GM23338 (cell line): Measurements from ENCODE around the gene PCYT1A. TPM values are rescaled to one million over a fixed set of nuclear protein-coding genes. Genes with fewer than 3 reads are reported as not detected.

ENCODE experiments used
- ATAC-seq: fragments of 200-7000 bp; cut with Tn5 transposase; 3 replicates; pipeline ENCODE4 v1.9.1; 2020
- DNase-seq: peaks from one replicate; pipeline ENCODE4 v3.0.0-alpha.2; 2015; ENCODE audit warnings: low spot score
- H2AFZ ChIP-seq: fragments of 200-600 bp; sonication (generic); 2 replicates; pipeline ENCODE4 v1.8.0; 2016; ENCODE audit warnings: antibody characterized with exemption, mild to moderate bottlenecking, moderate library complexity
- H3F3A ChIP-seq: fragments of 200-600 bp; sonication (generic); replicated peaks from 2 replicates; pipeline ENCODE4 v1.8.0; 2017; ENCODE audit warnings: antibody characterized with exemption, mixed run types, low read depth
- H3K27ac ChIP-seq: fragments of 200-600 bp; sonication (generic); 2 replicates; pipeline ENCODE4 v1.6.1; 2016; ENCODE audit warnings: low read depth
- H3K27me3 ChIP-seq: fragments of 200-600 bp; sonication (generic); 2 replicates; pipeline ENCODE4 v1.8.0; 2016; ENCODE audit warnings: mild to moderate bottlenecking, mixed run types, moderate library complexity; ENCODE audit not compliant: insufficient read depth
- H3K36me3 ChIP-seq: fragments of 200-600 bp; sonication (generic); 2 replicates; pipeline ENCODE4 v1.8.0; 2016; ENCODE audit warnings: mild to moderate bottlenecking; ENCODE audit not compliant: insufficient read depth
- H3K4me1 ChIP-seq: fragments of 200-600 bp; sonication (generic); 2 replicates; pipeline ENCODE4 v1.8.0; 2016; ENCODE audit warnings: mild to moderate bottlenecking, moderate library complexity; ENCODE audit not compliant: insufficient read depth
- H3K4me2 ChIP-seq: fragments of 200-600 bp; sonication (generic); 2 replicates; pipeline ENCODE4 v1.7.1; 2017; ENCODE audit warnings: mixed run types
- H3K4me3 ChIP-seq: fragments of 200-600 bp; sonication (generic); 2 replicates; pipeline ENCODE4 v1.6.1; 2016; ENCODE audit warnings: mixed run types
- H3K79me2 ChIP-seq: fragments of 200-600 bp; sonication (generic); replicated peaks from 2 replicates; pipeline ENCODE4 v1.8.0; 2017; ENCODE audit warnings: mild to moderate bottlenecking; ENCODE audit not compliant: insufficient read depth
- H3K9me2 ChIP-seq: fragments of 200-600 bp; sonication (generic); 2 replicates; pipeline ENCODE4 v1.8.0; 2017; ENCODE audit not compliant: insufficient read depth
- H4K20me1 ChIP-seq: fragments of 200-600 bp; sonication (generic); replicated peaks from 2 replicates; pipeline ENCODE4 v1.8.0; 2017; ENCODE audit warnings: mild to moderate bottlenecking; ENCODE audit not compliant: insufficient read depth
- H3K27ac Mint-ChIP-seq: 2 replicates; pipeline ENCODE4 v1.8.0; 2020; ENCODE audit warnings: inconsistent platforms, mild to moderate bottlenecking, moderate library complexity, mixed read lengths
- H3K27me3 Mint-ChIP-seq: 3 replicates; pipeline ENCODE4 v1.8.0; 2022; ENCODE audit warnings: low read depth, mild to moderate bottlenecking, moderate library complexity, mixed read lengths, inconsistent platforms; ENCODE audit not compliant: insufficient read depth, poor library complexity
- H3K36me3 Mint-ChIP-seq: 3 replicates; pipeline ENCODE4 v1.8.0; 2021; ENCODE audit warnings: low read depth, mild to moderate bottlenecking, inconsistent platforms, moderate library complexity, mixed read lengths
- H3K4me1 Mint-ChIP-seq: 3 replicates; pipeline ENCODE4 v1.8.0; 2020; ENCODE audit warnings: mild to moderate bottlenecking, inconsistent platforms, mixed read lengths
- H3K4me3 Mint-ChIP-seq: 3 replicates; pipeline ENCODE4 v1.8.0; 2021; ENCODE audit warnings: moderate library complexity, mild to moderate bottlenecking, inconsistent platforms, mixed read lengths
- H3K9me3 Mint-ChIP-seq: 3 replicates; pipeline ENCODE4 v1.8.0; 2020; ENCODE audit warnings: moderate library complexity, mild to moderate bottlenecking, inconsistent platforms, mixed read lengths
- CREB1 ChIP-seq: fragments of 250-450 bp; sonication (Bioruptor Pico); IDR thresholded peaks from 2 replicates; pipeline ENCODE4 v1.5.0; 2020; ENCODE audit warnings: low read depth, mild to moderate bottlenecking, moderate library complexity
- EZH2 ChIP-seq: fragments of 200-600 bp; sonication (generic); IDR thresholded peaks from one replicate; pipeline ENCODE4 v1.8.0; 2017; ENCODE audit warnings: antibody characterized with exemption, mild to moderate bottlenecking, low read depth; ENCODE audit not compliant: unreplicated experiment
- EZH2phosphoT487 ChIP-seq: fragments of 200-600 bp; sonication (generic); IDR thresholded peaks from one replicate; pipeline ENCODE4 v1.8.1; 2018; ENCODE audit warnings: antibody characterized with exemption; ENCODE audit not compliant: unreplicated experiment
- JUNB ChIP-seq: IDR thresholded peaks from one replicate; pipeline ENCODE4 v1.6.1; 2016; ENCODE audit warnings: antibody characterized with exemption; ENCODE audit not compliant: unreplicated experiment
- NANOG ChIP-seq: IDR thresholded peaks from 2 replicates; pipeline ENCODE4 v1.6.1; 2016; ENCODE audit warnings: antibody characterized with exemption, borderline replicate concordance
- POLR2AphosphoS5 ChIP-seq: IDR thresholded peaks from 2 replicates; pipeline ENCODE4 v1.6.1; 2016; ENCODE audit warnings: antibody characterized with exemption, low read depth
- STAT1 ChIP-seq: IDR thresholded peaks from one replicate; pipeline ENCODE4 v1.6.1; 2016; ENCODE audit warnings: antibody characterized with exemption; ENCODE audit not compliant: unreplicated experiment
- ZNF114 ChIP-seq: fragments of 250-450 bp; sonication (Bioruptor Pico); IDR thresholded peaks from 2 replicates; pipeline ENCODE4 v1.5.0; 2020; ENCODE audit warnings: mild to moderate bottlenecking, moderate library complexity
- ZNF331 ChIP-seq: fragments of 250-450 bp; sonication (Bioruptor Pico); IDR thresholded peaks from 2 replicates; pipeline ENCODE4 v1.5.0; 2020; ENCODE audit warnings: low read depth, mild to moderate bottlenecking, moderate library complexity
- polyA plus RNA-seq: library from polyadenylated mRNA; unstranded; fragments of >200 nt; fragmentation: Nextera tagmentation; extraction: Ambion mirVana; gene quantifications from 2 replicates; pipeline ENCODE4 v1.2.1, GENCODE V29; 2016
- total RNA-seq: library from RNA; depleted of rRNA; stranded (reverse); fragments of >200 nt; shearing (Covaris generic); gene quantifications from 2 replicates; pipeline ENCODE4 v1.2.3, GENCODE V29; 2014
- TF ChIP-seq, protein P1 (sequence below), 2 experiments: fragments of 200-600 bp in 1 of 2; sonication (generic) in 1 of 2; conservative IDR thresholded peaks; 2 replicates each; pipeline versions ENCODE4 v1.5.1 to v1.6.1; 2016 to 2017; ENCODE audit warnings: antibody characterized with exemption in 2 of 2, low read depth in 2 of 2, mild to moderate bottlenecking in 2 of 2, moderate library complexity in 1 of 2
- TF ChIP-seq, protein P2 (sequence below): IDR thresholded peaks from 2 replicates; pipeline ENCODE4 v1.6.1; 2016; ENCODE audit warnings: antibody characterized with exemption
- TF ChIP-seq, protein P3 (sequence below): fragments of 250-450 bp; sonication (Bioruptor Pico); IDR thresholded peaks from 2 replicates; pipeline ENCODE4 v1.5.0; 2020; ENCODE audit warnings: mild to moderate bottlenecking, moderate library complexity
- TF ChIP-seq, protein P4 (sequence below): IDR thresholded peaks from one replicate; pipeline ENCODE4 v1.6.1; 2018; ENCODE audit warnings: antibody characterized with exemption; ENCODE audit not compliant: unreplicated experiment

PCYT1A gene
- total and polyA plus RNA-seq, 2 experiments from 2014 or later, result 11.6 to 35.8 TPM

DNA sequence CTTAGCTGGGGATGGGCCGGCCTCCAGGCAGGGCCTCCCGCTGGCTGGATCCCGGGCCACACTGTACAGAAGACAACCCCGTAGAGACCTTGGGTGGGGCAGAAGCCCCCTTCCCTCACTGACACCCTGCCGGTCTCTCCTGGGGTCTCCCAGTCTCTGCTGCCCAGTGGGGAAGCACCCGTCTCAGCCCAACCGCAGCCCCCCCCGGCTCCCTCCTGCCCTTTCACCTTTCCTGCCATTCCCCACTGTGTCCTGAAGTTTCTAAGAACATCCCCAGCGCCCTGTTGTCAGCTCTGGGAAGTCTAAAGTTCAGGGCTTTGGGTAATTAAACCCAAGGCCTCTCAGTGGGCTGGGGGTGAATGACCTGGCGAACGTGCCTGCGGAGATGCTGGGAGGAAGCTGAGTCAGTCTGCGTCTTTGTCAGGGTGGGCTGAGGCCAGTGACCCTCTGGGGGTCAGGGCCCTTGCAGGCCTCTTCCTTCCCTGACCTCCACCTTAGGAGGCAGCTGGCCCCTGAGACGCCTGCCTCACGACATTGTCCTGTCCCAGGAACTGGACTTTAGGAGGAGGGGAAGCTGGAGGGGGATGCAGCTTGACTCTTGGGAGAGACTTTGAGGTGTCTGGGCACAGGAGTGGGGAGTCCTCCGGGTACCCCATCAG is 72.6 kb downstream of the PCYT1A start:
- no peaks in the 10 kb centered on the region; the same call in 2 of the 3 replicates for H3K36me3 Mint-ChIP-seq
- H3K4me3 Mint-ChIP-seq, result no peak overlapping the region
- Histone ChIP-seq H3K79me2 (no peaks in the 10 kb centered on the region), H3K9me2 (no peaks in the 10 kb centered on the region), H3K36me3 (no peaks in the 10 kb centered on the region; the same call in 1 of the 2 replicates), H3F3A (peaks cover 10% of the 10 kb centered on the region; the same call in 1 of the 2 replicates), H3K27ac (no peak overlapping the region), H3K4me3 (no peak overlapping the region), H3K4me1 (peaks cover 9% of the 10 kb centered on the region; the same call in 1 of the 2 replicates), H2AFZ (no peak overlapping the region), H3K27me3 (no peaks in the 10 kb centered on the region), H4K20me1 (no peaks in the 10 kb centered on the region), H3K4me2 (no peak overlapping the region)
- peaks cover 36% of the 10 kb centered on the region for H3K4me1 Mint-ChIP-seq
- no peak for TF ChIP-seq STAT1
- no peak for TF ChIP-seq JUNB
- TF ChIP-seq CREB1 (CRISPR knock-in tag), result no peak
- TF ChIP-seq EZH2phosphoT487, result no peak
- TF ChIP-seq EZH2, result no peak
- no peak for TF ChIP-seq ZNF114 (CRISPR knock-in tag)
- TF ChIP-seq, protein P1, sequence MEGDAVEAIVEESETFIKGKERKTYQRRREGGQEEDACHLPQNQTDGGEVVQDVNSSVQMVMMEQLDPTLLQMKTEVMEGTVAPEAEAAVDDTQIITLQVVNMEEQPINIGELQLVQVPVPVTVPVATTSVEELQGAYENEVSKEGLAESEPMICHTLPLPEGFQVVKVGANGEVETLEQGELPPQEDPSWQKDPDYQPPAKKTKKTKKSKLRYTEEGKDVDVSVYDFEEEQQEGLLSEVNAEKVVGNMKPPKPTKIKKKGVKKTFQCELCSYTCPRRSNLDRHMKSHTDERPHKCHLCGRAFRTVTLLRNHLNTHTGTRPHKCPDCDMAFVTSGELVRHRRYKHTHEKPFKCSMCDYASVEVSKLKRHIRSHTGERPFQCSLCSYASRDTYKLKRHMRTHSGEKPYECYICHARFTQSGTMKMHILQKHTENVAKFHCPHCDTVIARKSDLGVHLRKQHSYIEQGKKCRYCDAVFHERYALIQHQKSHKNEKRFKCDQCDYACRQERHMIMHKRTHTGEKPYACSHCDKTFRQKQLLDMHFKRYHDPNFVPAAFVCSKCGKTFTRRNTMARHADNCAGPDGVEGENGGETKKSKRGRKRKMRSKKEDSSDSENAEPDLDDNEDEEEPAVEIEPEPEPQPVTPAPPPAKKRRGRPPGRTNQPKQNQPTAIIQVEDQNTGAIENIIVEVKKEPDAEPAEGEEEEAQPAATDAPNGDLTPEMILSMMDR (conservative IDR thresholded peaks at IDR 0.05; ENCODE audit: low read depth in 2 of 2), result no peak
- no peak for TF ChIP-seq POLR2AphosphoS5
- TF ChIP-seq, protein P2, sequence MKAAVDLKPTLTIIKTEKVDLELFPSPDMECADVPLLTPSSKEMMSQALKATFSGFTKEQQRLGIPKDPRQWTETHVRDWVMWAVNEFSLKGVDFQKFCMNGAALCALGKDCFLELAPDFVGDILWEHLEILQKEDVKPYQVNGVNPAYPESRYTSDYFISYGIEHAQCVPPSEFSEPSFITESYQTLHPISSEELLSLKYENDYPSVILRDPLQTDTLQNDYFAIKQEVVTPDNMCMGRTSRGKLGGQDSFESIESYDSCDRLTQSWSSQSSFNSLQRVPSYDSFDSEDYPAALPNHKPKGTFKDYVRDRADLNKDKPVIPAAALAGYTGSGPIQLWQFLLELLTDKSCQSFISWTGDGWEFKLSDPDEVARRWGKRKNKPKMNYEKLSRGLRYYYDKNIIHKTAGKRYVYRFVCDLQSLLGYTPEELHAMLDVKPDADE, result no peak
- no peak for TF ChIP-seq ZNF331 (CRISPR knock-in tag)
- TF ChIP-seq NANOG, result no peak
- TF ChIP-seq, protein P3, sequence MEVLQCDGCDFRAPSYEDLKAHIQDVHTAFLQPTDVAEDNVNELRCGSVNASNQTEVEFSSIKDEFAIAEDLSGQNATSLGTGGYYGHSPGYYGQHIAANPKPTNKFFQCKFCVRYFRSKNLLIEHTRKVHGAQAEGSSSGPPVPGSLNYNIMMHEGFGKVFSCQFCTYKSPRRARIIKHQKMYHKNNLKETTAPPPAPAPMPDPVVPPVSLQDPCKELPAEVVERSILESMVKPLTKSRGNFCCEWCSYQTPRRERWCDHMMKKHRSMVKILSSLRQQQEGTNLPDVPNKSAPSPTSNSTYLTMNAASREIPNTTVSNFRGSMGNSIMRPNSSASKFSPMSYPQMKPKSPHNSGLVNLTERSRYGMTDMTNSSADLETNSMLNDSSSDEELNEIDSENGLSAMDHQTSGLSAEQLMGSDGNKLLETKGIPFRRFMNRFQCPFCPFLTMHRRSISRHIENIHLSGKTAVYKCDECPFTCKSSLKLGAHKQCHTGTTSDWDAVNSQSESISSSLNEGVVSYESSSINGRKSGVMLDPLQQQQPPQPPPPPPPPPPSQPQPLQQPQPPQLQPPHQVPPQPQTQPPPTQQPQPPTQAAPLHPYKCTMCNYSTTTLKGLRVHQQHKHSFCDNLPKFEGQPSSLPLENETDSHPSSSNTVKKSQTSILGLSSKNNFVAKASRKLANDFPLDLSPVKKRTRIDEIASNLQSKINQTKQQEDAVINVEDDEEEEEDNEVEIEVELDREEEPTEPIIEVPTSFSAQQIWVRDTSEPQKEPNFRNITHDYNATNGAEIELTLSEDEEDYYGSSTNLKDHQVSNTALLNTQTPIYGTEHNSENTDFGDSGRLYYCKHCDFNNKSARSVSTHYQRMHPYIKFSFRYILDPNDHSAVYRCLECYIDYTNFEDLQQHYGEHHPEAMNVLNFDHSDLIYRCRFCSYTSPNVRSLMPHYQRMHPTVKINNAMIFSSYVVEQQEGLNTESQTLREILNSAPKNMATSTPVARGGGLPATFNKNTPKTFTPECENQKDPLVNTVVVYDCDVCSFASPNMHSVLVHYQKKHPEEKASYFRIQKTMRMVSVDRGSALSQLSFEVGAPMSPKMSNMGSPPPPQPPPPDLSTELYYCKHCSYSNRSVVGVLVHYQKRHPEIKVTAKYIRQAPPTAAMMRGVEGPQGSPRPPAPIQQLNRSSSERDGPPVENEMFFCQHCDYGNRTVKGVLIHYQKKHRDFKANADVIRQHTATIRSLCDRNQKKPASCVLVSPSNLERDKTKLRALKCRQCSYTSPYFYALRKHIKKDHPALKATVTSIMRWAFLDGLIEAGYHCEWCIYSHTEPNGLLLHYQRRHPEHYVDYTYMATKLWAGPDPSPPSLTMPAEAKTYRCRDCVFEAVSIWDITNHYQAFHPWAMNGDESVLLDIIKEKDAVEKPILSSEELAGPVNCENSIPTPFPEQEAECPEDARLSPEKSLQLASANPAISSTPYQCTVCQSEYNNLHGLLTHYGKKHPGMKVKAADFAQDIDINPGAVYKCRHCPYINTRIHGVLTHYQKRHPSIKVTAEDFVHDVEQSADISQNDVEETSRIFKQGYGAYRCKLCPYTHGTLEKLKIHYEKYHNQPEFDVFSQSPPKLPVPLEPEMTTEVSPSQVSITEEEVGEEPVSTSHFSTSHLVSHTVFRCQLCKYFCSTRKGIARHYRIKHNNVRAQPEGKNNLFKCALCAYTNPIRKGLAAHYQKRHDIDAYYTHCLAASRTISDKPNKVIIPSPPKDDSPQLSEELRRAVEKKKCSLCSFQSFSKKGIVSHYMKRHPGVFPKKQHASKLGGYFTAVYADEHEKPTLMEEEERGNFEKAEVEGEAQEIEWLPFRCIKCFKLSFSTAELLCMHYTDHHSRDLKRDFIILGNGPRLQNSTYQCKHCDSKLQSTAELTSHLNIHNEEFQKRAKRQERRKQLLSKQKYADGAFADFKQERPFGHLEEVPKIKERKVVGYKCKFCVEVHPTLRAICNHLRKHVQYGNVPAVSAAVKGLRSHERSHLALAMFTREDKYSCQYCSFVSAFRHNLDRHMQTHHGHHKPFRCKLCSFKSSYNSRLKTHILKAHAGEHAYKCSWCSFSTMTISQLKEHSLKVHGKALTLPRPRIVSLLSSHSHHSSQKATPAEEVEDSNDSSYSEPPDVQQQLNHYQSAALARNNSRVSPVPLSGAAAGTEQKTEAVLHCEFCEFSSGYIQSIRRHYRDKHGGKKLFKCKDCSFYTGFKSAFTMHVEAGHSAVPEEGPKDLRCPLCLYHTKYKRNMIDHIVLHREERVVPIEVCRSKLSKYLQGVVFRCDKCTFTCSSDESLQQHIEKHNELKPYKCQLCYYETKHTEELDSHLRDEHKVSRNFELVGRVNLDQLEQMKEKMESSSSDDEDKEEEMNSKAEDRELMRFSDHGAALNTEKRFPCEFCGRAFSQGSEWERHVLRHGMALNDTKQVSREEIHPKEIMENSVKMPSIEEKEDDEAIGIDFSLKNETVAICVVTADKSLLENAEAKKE (CRISPR knock-in tag), result no peak
- TF ChIP-seq, protein P4, sequence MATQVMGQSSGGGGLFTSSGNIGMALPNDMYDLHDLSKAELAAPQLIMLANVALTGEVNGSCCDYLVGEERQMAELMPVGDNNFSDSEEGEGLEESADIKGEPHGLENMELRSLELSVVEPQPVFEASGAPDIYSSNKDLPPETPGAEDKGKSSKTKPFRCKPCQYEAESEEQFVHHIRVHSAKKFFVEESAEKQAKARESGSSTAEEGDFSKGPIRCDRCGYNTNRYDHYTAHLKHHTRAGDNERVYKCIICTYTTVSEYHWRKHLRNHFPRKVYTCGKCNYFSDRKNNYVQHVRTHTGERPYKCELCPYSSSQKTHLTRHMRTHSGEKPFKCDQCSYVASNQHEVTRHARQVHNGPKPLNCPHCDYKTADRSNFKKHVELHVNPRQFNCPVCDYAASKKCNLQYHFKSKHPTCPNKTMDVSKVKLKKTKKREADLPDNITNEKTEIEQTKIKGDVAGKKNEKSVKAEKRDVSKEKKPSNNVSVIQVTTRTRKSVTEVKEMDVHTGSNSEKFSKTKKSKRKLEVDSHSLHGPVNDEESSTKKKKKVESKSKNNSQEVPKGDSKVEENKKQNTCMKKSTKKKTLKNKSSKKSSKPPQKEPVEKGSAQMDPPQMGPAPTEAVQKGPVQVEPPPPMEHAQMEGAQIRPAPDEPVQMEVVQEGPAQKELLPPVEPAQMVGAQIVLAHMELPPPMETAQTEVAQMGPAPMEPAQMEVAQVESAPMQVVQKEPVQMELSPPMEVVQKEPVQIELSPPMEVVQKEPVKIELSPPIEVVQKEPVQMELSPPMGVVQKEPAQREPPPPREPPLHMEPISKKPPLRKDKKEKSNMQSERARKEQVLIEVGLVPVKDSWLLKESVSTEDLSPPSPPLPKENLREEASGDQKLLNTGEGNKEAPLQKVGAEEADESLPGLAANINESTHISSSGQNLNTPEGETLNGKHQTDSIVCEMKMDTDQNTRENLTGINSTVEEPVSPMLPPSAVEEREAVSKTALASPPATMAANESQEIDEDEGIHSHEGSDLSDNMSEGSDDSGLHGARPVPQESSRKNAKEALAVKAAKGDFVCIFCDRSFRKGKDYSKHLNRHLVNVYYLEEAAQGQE, result no peak
- ATAC-seq, result no peak
- H3K9me3 Mint-ChIP-seq, result no peaks in the 10 kb centered on the region; the same call in 2 of the 3 replicates
- peaks cover 18% of the 10 kb centered on the region for H3K27me3 Mint-ChIP-seq
- DNase-seq, result no peak
- H3K27ac Mint-ChIP-seq, result no peak overlapping the region
